ENCODE measurements around the gene KPTN. TPM values are rescaled to one million over a fixed set of nuclear protein-coding genes. Genes with fewer than 3 reads are reported as not detected.

Gene KPTN
- total RNA-seq, 8 experiments from 2014 or later, result 5.5 to 24.9 (median 9.6) TPM

- Histone ChIP-seq H3K27ac (no peak overlapping the region), H3K4me1 (replicated peaks in 1 of 2) (peaks cover 14 to 22% of the 10 kb centered on the region in 2 donors), H3K4me3 (no peak overlapping the region)
- ATAC-seq (replicated peaks in 6 of 8), result no peak
- 20 to 83% (median 67%) methylated on average over 1 of the region's 1 CpG; no CpG with 5 or more reads in 5 of the 10 experiments for WGBS, 10 experiments
- in situ Hi-C loops (cut with MboI; ENCODE audit: low pct_unique_long_range_greater_than_20kb in 2 of 9, low sequenced_read_pairs in 9 of 9, unreplicated experiment in 9 of 9), result loop anchor here in 6 of 9 experiments (10.0 to 25.0 kb wide), 5 partner anchors 82 to 304 kb away; partner anchors contain the start of genes EHD2 (in 2 of the 6), NAPA (in 1 of the 6) and NOP53 (in 1 of the 6)
These were observed 50.9 kb downstream of the KPTN start for GRCh38 chr19:47433121-47433520.

GRCh38 chr19:47432499-47432898 is 51.5 kb downstream of the KPTN start:
- in situ Hi-C loops (cut with MboI; ENCODE audit: low pct_unique_long_range_greater_than_20kb in 2 of 9, low sequenced_read_pairs in 9 of 9, unreplicated experiment in 9 of 9), result loop anchor here in 6 of 9 experiments (10.0 to 25.0 kb wide), 5 partner anchors 82 to 305 kb away; partner anchors contain the start of genes EHD2 (in 2 of the 6), NAPA (in 1 of the 6) and NOP53 (in 1 of the 6)
- ATAC-seq (replicated peaks in 6 of 8), result no peak

GRCh38 chr19:47432091-47432490 is 51.9 kb downstream of the KPTN start:
- no peak overlapping the region for H3K4me3 ChIP-seq
- in situ Hi-C loops (cut with MboI; ENCODE audit: low pct_unique_long_range_greater_than_20kb in 2 of 9, low sequenced_read_pairs in 9 of 9, unreplicated experiment in 9 of 9), result loop anchor here in 6 of 9 experiments (10.0 to 25.0 kb wide), 5 partner anchors 83 to 305 kb away; partner anchors contain the start of genes EHD2 (in 2 of the 6), NAPA (in 1 of the 6) and NOP53 (in 1 of the 6)
- peaks cover 15 to 21% of the 10 kb centered on the region in 2 donors for H3K4me1 ChIP-seq (replicated peaks in 1 of 2)
- ATAC-seq (replicated peaks in 6 of 8), result no peak
- 60 to 100% (median 70%) methylated on average over 1 to 5 of the region's 18 CpGs; no CpG with 5 or more reads in 4 of the 10 experiments for WGBS, 10 experiments
- no peak overlapping the region for H3K27ac ChIP-seq

More at GRCh38 chr19:47432499-47432898, 51.5 kb downstream of the KPTN start:
- Histone ChIP-seq H3K27ac (no peak overlapping the region), H3K4me1 (replicated peaks in 1 of 2) (peaks cover 14 to 22% of the 10 kb centered on the region in 2 donors), H3K4me3 (no peak overlapping the region)

- in situ Hi-C loops (cut with MboI; ENCODE audit: low pct_unique_long_range_greater_than_20kb in 2 of 9, low sequenced_read_pairs in 9 of 9, unreplicated experiment in 9 of 9), result loop anchor here in 6 of 9 experiments (10.0 to 25.0 kb wide), 5 partner anchors 85 to 307 kb away; partner anchors contain the start of genes EHD2 (in 2 of the 6), NAPA (in 1 of the 6) and NOP53 (in 1 of the 6)
- H3K4me3 ChIP-seq, result no peak overlapping the region
- ATAC-seq (replicated peaks in 6 of 8), result peak in 3 of 8 experiments; percentile 0 to 44 (median 23)
- H3K4me1 ChIP-seq (replicated peaks in 1 of 2), result peaks cover 14 to 26% of the 10 kb centered on the region in 2 donors
- H3K27ac ChIP-seq, result no peak overlapping the region
- 31 to 100% (median 73%) methylated on average over 1 to 9 of the region's 69 CpGs; no CpG with 5 or more reads in 7 of the 10 experiments for whole genome bisulfite sequencing, 10 experiments
These were observed 53.8 kb downstream of the KPTN start for GRCh38 chr19:47430041-47430802.

GRCh38 chr19:47429140-47429793 is 54.8 kb downstream of the KPTN start:
- ATAC-seq (replicated peaks in 6 of 8), result no peak
- in situ Hi-C loops (cut with MboI; ENCODE audit: low pct_unique_long_range_greater_than_20kb in 2 of 9, low sequenced_read_pairs in 9 of 9, unreplicated experiment in 9 of 9), result loop anchor here in 5 of 9 experiments (25.0 kb wide), 3 partner anchors 258 to 308 kb away; partner anchors contain the start of genes EHD2 (in 2 of the 5) and NOP53 (in 1 of the 5)
- no peak overlapping the region for H3K4me3 ChIP-seq
- 0% methylated on average over 1 of the region's 20 CpGs; no CpG with 5 or more reads in 9 of the 10 experiments for WGBS, 10 experiments
- peaks cover 14 to 26% of the 10 kb centered on the region in 2 donors for H3K4me1 ChIP-seq (replicated peaks in 1 of 2)
- H3K27ac ChIP-seq, result no peak overlapping the region

- H3K27ac ChIP-seq, result no peak overlapping the region
- peak overlapping the region in 4 of 5 donors; percentile 2 to 24 (median 22) for H3K4me3 ChIP-seq
- in situ Hi-C loops (cut with MboI; ENCODE audit: low pct_unique_long_range_greater_than_20kb in 2 of 9, low sequenced_read_pairs in 9 of 9, unreplicated experiment in 9 of 9), result loop anchor here in 5 of 9 experiments (25.0 kb wide), 3 partner anchors 259 to 309 kb away; partner anchors contain the start of genes EHD2 (in 2 of the 5) and NOP53 (in 1 of the 5)
- 0 to 30% (median 5%) methylated on average over 2 to 21 of the region's 27 CpGs; no CpG with 5 or more reads in 3 of the 10 experiments for WGBS, 10 experiments
- ATAC-seq (replicated peaks in 6 of 8), result peak; percentile 72 to 89 (median 84)
- peaks cover 21 to 32% of the 10 kb centered on the region in 2 donors for H3K4me1 ChIP-seq (replicated peaks in 1 of 2)
These were observed 55.7 kb downstream of the KPTN start for GRCh38 chr19:47428177-47428894.

- ATAC-seq (replicated peaks in 6 of 8), result peak; percentile 15 to 67 (median 60)
- Histone ChIP-seq H3K4me1 (replicated peaks in 1 of 2) (peaks cover 30 to 40% of the 10 kb centered on the region in 2 donors), H3K27ac (peak overlapping the region; percentile 65 to 84), H3K4me3 (peak overlapping the region; percentile 13 to 24 (median 21))
- 0 to 7% (median 0%) methylated on average over 1 to 5 of the region's 17 CpGs; no CpG with 5 or more reads in 2 of the 10 experiments for WGBS, 10 experiments
- in situ Hi-C loops (cut with MboI; ENCODE audit: low pct_unique_long_range_greater_than_20kb in 2 of 9, low sequenced_read_pairs in 9 of 9, unreplicated experiment in 9 of 9), result loop anchor here in 5 of 9 experiments (25.0 kb wide), 3 partner anchors 260 to 310 kb away; partner anchors contain the start of genes EHD2 (in 2 of the 5) and NOP53 (in 1 of the 5)
These were observed 56.5 kb downstream of the KPTN start for GRCh38 chr19:47427241-47428176.

Other genes starting within 250 kb of the KPTN start
- 10 to 100 TPM; 12.9 to 45.7 (median 17.4) TPM for gene CCDC9, start 227.7 kb downstream of the KPTN start, total RNA-seq
- 10 to 100 TPM in 4 of 8 experiments, 1 to 10 TPM in 4; 3.4 to 17.5 (median 10.4) TPM for gene INAFM1, start 209.3 kb downstream of the KPTN start, total RNA-seq
- 10 to 100 TPM in 1 of 8 experiments, 1 to 10 TPM in 6, under 1 TPM in 1; 0.29 to 15.6 (median 2.1) TPM for gene C5AR1, start 174.4 kb downstream of the KPTN start, total RNA-seq
- under 1 TPM in 7 of 8 experiments, not detected in 1; 0.04 to 0.36 (median 0.09) TPM for gene C5AR2, start 152.0 kb downstream of the KPTN start, total RNA-seq
- 10 to 100 TPM in 6 of 8 experiments, 1 to 10 TPM in 2; 9.4 to 24.5 (median 12.9) TPM for gene DHX34, start 134.9 kb downstream of the KPTN start, total RNA-seq
- gene MEIS3, start 64.7 kb downstream of the KPTN start, total RNA-seq, result 100 to 1,000 TPM in 4 of 8 experiments, 10 to 100 TPM in 3, 1 to 10 TPM in 1; 3.2 to 124 (median 93.2) TPM
- gene SLC8A2, start 12.3 kb downstream of the KPTN start, total RNA-seq, result 100 to 1,000 TPM in 2 of 8 experiments, 10 to 100 TPM in 2, 1 to 10 TPM in 4; 1.4 to 351 (median 9.7) TPM
- 100 to 1,000 TPM in 5 of 8 experiments, 10 to 100 TPM in 3; 65.3 to 168 (median 103) TPM for gene NAPA, start 30.8 kb upstream of the KPTN start, total RNA-seq
- under 1 TPM in 4 of 8 experiments, not detected in 4; 0.04 to 0.43 (median 0.16) TPM for gene ZNF541, start 88.9 kb upstream of the KPTN start, total RNA-seq
- 1 to 10 TPM; 1.6 to 9.1 (median 5.5) TPM for gene BICRA, start 124.9 kb upstream of the KPTN start, total RNA-seq
- gene EHD2, start 229.2 kb upstream of the KPTN start, total RNA-seq, result 10 to 100 TPM in 3 of 8 experiments, 1 to 10 TPM in 4, under 1 TPM in 1; 0.38 to 43.6 (median 4.8) TPM

All from motor neuron (in vitro differentiated cells).